Stimulated activated CD4-positive, alpha-beta T cell treated with anti-CD3 and anti-CD28 coated beads, Interleukin-15, amount 100 ng/mL, for 24 hours (primary cell): Measurements from ENCODE around the gene FEM1C.

ENCODE experiments used
- DNase-seq: peaks from one replicate; pipeline ENCODE4 v3.0.0-alpha.2; 2020

Gene FEM1C

DNA sequence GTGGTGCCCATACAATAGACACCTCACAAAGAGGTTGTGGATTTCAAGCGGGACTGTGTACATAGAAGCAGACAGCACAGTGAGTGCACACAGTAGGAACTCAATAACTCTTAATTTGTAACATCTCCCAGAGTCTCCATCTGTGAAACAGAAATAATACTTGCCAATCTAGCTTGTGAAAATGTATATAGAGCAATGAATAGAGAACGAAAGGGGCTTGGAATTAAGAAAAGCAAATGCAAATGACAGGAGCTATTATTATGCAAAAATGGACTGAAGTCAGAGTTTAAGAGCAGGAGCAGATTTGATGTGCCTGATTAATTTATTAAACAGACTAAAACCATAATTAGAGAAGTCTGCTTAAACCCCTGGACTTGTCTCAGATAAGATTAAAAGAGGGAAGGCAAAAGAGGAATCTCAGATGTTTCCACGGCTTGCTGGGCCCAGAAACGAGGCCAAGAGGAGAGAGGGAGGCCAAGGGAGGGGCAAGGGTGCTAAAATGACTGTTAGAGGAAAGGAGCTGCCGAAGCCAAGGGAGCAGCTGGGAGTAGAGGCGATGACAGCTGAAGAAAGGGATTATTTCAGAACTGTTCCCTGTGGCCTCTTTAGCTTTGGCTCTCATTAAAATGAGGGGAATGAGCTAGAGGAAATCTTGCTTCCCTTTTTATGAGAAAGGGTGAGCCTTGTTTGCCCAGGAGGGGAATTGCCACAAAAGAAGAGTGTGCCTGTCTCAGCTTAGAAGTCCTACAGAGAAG lies 72.1 kb downstream of the FEM1C start:
- no peak for DNase-seq

DNA sequence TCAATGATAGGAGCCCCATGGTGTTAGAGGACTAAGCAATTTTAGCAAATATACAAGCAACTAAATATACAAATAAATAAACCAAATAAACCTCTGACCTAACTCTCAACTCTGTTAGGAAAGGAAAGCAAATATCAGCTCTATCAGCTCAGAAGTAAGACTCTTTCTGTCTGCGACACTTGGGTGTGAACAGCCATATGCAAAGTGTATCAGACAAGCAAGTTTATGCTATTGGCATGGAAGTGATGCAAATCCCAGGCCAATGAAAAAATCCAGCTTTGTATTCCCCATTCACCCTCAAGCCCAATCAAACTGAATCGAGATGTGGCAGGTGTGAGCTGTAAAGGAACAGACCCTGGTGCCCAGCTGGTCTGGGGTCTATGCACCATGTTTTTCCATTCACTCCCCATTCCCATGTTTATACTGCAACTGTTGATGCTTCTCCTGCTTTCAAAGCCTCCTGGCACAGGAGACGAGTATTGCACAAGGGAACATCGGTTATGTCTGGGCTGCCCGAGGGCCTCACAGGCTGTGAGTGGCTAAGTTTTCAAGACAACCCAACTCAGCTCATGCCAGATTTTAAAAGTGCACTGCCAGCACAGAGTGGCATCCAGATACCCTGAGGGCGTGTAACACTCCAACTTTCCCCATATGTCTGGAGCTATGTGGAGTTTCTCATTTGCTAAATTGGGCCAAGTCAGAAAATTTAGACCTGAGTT lies 73.1 kb downstream of the FEM1C start:
- DNase-seq = no peak

DNA sequence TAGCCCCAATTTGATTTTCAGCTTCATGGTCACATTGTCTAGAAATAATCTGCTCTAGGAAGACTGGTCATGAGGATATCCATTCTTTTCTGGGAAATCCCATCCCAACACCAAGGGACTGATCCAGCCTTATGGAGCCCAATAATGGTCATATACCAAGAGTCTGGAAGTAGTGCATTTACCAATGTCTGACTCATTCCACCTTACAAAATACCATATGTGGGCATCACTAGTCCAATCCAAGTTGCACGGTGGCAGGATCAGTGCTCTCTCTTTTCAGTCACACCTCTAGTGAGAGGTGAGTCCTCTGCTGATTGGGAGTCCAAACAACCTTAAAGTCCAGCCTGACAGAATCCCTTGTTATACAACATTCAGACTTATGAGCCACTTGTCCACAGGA lies 73.7 kb downstream of the FEM1C start:
- no peak for DNase-seq
